AG08396 (cell line): ENCODE data around the gene SMARCA2.

Experiments
- DNase-seq: peaks from one replicate; pipeline ENCODE4 v3.0.0; 2012; ENCODE audit warnings: low spot score, mixed read lengths

Gene SMARCA2

DNA sequence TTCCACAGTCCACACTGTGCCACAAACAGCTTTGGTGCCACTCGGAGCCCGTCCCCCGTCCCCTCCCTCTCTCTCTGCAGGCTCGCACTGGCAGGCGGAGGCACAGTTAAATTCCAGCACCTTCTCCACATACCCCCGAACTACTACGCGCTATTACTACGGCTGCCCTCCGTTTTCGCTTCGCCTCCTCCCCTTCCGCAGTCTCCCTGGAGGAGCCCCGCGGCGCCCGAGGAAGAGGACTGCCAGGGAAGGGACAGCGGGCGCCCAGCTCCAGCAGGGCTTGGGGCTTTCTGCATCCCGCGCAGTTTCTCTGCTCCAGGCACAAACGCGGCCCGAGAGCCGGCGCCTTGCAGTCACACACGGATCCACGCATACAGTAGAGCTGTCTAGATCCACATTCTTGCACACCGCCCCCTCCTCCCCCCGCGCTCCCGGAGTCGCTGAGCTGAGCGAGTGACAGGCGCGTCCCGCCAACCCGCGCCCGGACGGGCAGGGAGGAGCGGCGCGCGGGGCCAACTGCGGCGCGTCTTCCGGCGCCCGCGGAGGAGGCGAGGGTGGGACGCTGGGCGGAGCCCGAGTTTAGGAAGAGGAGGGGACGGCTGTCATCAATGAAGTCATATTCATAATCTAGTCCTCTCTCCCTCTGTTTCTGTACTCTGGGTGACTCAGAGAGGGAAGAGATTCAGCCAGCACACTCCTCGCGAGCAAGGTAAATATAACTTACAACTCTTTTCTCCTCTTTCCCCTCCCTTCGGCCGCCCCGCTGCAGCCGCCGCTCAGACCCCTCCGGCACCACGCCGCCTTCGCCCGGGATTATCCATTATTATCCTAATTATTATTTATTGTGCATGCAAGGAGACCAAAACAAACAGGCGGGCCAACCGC lies at the start of gene SMARCA2:
TSS of gene SMARCA2 (plus strand) at position 652 of the 885 bp plus-strand sequence. CDS start 13,676 bp downstream, outside the sequence.
- peak; percentile 96 for DNase-seq

DNA sequence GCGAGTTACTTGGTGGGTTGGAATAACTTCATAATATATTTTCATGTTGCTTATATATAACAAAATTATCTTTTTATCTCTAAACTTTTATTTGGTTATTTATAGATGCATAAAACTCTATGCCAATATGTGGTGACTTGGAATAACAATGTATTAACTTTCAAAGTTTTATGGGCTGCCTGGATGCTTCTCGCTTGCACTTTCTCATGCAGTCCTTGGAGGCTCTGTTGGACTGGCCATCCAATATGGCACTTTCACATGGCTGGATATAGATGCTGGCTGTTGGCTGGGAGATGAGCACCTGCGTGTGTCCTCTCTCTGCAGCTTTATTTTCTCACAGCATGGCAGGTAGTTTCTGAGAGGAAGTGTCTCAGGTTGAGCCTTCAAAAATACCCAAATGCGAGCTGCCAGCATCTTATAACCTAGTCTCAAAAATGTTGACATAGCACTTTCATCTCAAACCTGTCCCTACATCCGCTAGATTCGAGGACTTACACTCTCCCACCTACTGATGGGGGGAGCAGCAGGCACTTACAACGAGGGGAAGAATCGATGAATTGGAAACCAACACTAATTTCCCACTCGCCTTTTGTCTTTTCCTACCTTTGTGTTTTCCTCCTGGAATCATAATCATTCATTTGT lies 48.3 kb upstream of the SMARCA2 start:
- no peak for DNase-seq

- DNase-seq = no peak
These were observed 46.0 kb upstream of the SMARCA2 start for GRCh38 chr9:1969160-1969559.

- DNase-seq = no peak
These were observed 45.2 kb upstream of the SMARCA2 start for GRCh38 chr9:1969898-1970297.

GRCh38 chr9:1972672-1973071 lies 42.5 kb upstream of the SMARCA2 start:
- no peak for DNase-seq

- DNase-seq = no peak
These were observed 38.1 kb upstream of the SMARCA2 start for GRCh38 chr9:1977026-1977425.

GRCh38 chr9:1978941-1979340 lies 36.2 kb upstream of the SMARCA2 start:
- DNase-seq = peak; percentile 60

- peak; percentile 54 for DNase-seq
These were observed 35.3 kb upstream of the SMARCA2 start for GRCh38 chr9:1979741-1980367.

GRCh38 chr9:1980387-1980786 lies 34.8 kb upstream of the SMARCA2 start:
- DNase-seq = no peak

DNA sequence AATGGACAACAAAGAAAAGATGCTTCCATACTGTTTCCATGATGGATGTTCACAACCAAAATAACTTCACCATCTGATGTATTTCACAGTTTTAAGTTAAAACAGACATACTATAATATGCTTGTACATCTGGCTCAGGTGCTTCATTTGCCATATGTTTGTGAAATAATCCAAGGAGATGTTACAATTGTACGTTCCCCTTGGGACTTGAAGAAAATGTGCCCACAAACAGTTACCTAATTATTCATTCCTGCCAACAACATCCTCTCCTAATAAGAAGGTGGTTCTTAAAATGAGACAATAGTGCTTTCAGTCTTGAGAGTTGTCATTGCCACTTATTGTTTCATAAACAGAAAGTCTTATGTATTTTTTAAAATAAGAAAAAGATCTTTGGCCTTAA lies 33.1 kb upstream of the SMARCA2 start:
- DNase-seq = no peak

- DNase-seq = no peak
These were observed 28.8 kb upstream of the SMARCA2 start for GRCh38 chr9:1986341-1986740.

- no peak for DNase-seq
These were observed 25.6 kb upstream of the SMARCA2 start for GRCh38 chr9:1989500-1989899.

DNA sequence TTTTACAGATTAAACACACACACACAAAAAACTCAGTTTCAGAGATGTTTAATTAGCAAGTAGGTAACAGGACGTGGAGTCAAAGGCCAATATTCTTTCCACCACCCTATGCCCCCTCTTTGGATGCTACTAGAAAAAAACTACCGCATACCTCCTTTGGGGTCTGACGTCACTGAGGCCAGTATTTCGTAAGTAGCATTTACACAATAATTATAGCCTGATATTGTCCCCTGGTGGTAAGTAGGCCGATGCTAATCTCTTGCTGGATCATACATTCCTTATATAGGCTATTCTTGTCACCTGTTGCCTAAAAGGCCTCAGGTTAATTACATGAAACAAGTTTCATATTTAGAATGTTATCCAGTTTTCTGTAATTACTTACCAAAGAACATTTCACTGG lies 21.0 kb upstream of the SMARCA2 start:
- DNase-seq = no peak

GRCh38 chr9:1995084-1995483 lies 20.1 kb upstream of the SMARCA2 start:
- no peak for DNase-seq

- no peak for DNase-seq
These were observed 19.0 kb upstream of the SMARCA2 start for GRCh38 chr9:1996156-1996555.

DNA sequence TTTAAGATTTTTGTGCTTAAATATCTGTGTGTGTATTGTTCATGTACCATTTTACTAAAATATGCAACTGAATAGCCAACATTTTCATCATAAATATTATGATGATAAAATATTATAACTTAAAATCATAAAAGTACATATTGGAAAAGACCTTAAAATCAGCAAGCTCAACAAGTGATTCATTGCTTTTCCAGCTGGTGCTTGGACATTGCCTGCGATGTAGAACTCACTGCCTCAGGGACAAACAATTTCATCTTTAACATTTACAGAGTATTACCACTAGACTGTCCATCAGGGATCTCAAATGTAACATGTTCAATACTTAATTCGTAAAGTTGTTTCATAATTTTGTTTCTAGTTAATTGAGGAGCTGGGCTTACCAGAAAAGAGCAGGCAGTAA lies 17.5 kb upstream of the SMARCA2 start:
- no peak for DNase-seq

DNA sequence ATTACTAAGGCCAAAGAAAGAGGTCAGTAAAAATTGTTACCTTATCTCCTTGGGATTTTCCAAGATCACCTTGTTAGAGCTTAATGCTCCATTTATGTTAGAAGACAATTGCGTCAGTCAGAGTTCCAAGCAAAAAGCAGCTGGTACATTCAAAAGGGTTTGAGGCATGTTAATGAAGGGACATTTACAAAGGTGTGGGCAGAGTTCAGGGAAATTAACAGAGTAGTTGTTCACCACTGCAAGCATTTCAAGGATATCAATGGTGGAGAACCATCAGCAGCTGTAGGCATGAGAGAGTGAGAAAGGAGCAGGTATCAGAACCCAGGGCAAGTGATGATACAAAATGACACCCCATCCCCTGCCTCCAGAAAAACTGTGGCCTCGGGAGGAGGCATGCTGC lies 17.0 kb upstream of the SMARCA2 start:
- no peak for DNase-seq

GRCh38 chr9:2000314-2000713 lies 14.8 kb upstream of the SMARCA2 start:
- DNase-seq = no peak

DNA sequence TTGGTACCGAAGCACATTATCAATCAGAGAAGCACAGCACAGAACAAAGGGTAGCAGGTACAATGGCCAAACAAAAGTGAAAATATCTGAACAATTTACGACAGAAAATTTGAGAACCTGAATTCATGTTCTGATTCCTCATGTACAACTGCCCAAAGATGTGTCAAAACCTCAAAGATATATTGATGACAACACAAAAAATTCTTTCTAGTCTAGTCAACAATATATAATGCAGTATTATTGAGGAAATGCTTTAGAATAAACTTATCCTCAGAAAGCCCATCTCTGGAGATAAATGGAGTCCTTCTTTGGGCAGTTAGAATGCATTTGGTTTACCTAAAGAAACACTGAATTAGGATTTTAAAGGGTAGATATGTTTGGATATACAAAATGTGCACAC lies 6.8 kb upstream of the SMARCA2 start:
- DNase-seq = no peak

DNA sequence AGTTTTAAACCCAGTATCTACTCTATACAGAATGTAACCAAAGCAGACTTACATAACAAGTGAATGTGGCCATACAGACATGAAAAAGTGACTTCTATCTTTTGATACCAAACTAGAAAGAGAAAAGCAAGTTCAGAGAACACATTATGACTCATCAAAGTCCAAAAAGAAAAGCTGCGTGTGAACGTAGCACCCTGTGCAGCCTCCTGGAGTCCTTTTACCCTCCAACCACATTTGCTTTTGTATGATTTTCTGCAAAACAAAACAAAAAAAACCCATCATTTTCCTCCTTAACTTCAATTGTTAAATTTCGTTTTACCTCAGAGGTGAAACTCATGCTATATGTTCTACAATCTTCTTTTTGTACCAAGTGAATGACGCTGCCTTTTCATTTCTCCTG lies 2.8 kb upstream of the SMARCA2 start:
- no peak for DNase-seq

DNA sequence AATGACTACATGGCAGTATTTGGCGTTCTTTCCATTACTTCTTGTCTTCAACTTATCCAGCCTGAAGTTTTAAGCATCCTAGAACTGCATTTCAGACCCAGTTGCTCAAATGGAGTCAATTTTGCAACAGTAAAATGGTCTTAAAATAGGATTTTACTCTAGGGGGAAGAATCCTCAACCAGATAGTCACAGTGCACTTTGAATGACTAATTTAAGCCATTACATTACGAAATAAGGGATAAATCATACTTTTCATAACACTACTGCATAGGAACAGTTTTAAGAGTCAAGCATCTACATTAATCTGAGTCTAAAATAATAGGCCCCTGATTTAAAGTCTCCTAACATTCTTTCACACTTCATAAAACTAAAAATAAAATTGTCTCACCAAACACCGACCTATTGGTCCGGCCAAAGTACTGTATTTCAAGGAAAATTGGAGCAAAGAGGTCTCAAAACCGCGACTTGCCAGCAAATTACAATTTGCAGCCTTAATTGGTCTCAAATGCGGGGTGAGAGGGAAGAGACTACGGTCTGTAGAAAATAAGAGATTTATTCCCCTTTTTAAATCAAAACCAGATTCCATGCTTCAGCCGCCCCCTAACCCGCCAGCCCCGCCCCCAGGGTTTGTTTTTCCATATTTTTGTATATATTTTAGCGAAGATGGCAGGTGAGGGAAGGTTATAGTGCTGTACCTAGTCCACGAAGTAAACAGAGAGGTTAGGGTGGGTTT lies 1.2 kb upstream of the SMARCA2 start:
- peak; percentile 22 for DNase-seq
